Motor neuron (in vitro differentiated cells): ENCODE results near the gene PKN2. TPM values are rescaled to one million over a fixed set of nuclear protein-coding genes. Genes with fewer than 3 reads are reported as not detected.
A peak's percentile ranks its signal among the peaks of the same experiment; 100 is the strongest.

ENCODE experiments used
- ATAC-seq, 8 experiments: fragments of 200-7000 bp; cut with Tn5 transposase; replicated peaks in 6 of 8; 2 replicates each; pipeline ENCODE4 v1.8.0; 2021; ENCODE audit warnings: mild to moderate bottlenecking in 8 of 8, moderate library complexity in 8 of 8
- H3K27ac ChIP-seq, 2 donors: fragments of 250-450 bp; sonication (Bioruptor Pico); 2 replicates each; pipeline ENCODE4 v1.9.0; 2021; ENCODE audit warnings: antibody characterized with exemption in 2 of 2, mild to moderate bottlenecking in 2 of 2, moderate library complexity in 1 of 2
- H3K4me1 ChIP-seq, 2 donors: fragments of 250-450 bp; sonication (Bioruptor Pico); replicated peaks in 1 of 2; 2 replicates each; pipeline ENCODE4 v1.6.1; 2021; ENCODE audit warnings: antibody characterized with exemption in 2 of 2, mild to moderate bottlenecking in 2 of 2, moderate library complexity in 1 of 2
- H3K4me3 ChIP-seq, 5 donors: fragments of 250-450 bp; sonication (Bioruptor Pico); 2 replicates each; pipeline ENCODE4 v1.9.0; 2021; ENCODE audit warnings: antibody characterized with exemption in 5 of 5, mild to moderate bottlenecking in 5 of 5, moderate library complexity in 4 of 5
- WGBS, 10 experiments: fragments of 450-650 bp; shearing (Covaris generic); methylation state at CpG; one replicate each; pipeline ENCODE4 v1.0.0; 2022; 5-methylcytosine and 5-hydroxymethylcytosine counted together
- in situ Hi-C, 9 experiments: fragments of 400-800 bp; cut with MboI; loops; one replicate each; pipeline ENCODE4 v1.15.0; 2021; ENCODE audit warnings: low sequenced_read_pairs in 9 of 9, low pct_unique_long_range_greater_than_20kb in 2 of 9; ENCODE audit not compliant: unreplicated experiment in 9 of 9
- total RNA-seq, 8 experiments: library from RNA; unstranded; fragments of 300-600 nt; gene quantifications; 2 replicates each; pipeline versions ENCODE4 v1.2.3 to v1.2.4, GENCODE V29; 2022

The PKN2 gene
- total RNA-seq, 8 experiments from 2014 or later: 19.9 to 51.5 (median 32.7) TPM

- peak in 3 of 8 experiments; percentile 28 to 56 (median 29) for ATAC-seq
- 40 to 100% (median 74%) methylated on average over 1 to 3 of the region's 3 CpGs; no CpG with 5 or more reads in 2 of the 10 experiments for WGBS, 10 experiments
- in situ Hi-C loops: no loop called here
- Histone ChIP-seq H3K27ac (no peak overlapping the region), H3K4me1 (no peaks in the 10 kb centered on the region), H3K4me3 (no peak overlapping the region)
Observed at GRCh38 chr1:88658419-88658818, 25.7 kb upstream of the PKN2 start.

GRCh38 chr1:88659552-88659951 lies 24.5 kb upstream of the PKN2 start:
- Histone ChIP-seq H3K4me3 (no peak overlapping the region), H3K27ac (no peak overlapping the region), H3K4me1 (no peaks in the 10 kb centered on the region)
- ATAC-seq: no peak
- in situ Hi-C loops: no loop called here

GRCh38 chr1:88661188-88661587 lies 22.9 kb upstream of the PKN2 start:
- Histone ChIP-seq H3K27ac (no peak overlapping the region), H3K4me1 (no peaks in the 10 kb centered on the region), H3K4me3 (no peak overlapping the region)
- in situ Hi-C loops: no loop called here
- WGBS, 10 experiments: 21 to 90% (median 77%) methylated on average over 2 to 4 of the region's 4 CpGs
- no peak for ATAC-seq

GRCh38 chr1:88661951-88662699 lies 21.9 kb upstream of the PKN2 start:
- WGBS, 10 experiments: 0 to 69% (median 30%) methylated on average over 1 to 2 of the region's 2 CpGs
- Histone ChIP-seq H3K4me3 (no peak overlapping the region), H3K4me1 (no peaks in the 10 kb centered on the region), H3K27ac (no peak overlapping the region)
- in situ Hi-C loops: no loop called here
- no peak for ATAC-seq

- WGBS, 10 experiments: 43 to 100% (median 80%) methylated on average over 1 to 2 of the region's 2 CpGs; no CpG with 5 or more reads in 2 of the 10 experiments
- in situ Hi-C loops: no loop called here
- Histone ChIP-seq H3K4me3 (no peak overlapping the region), H3K4me1 (no peaks in the 10 kb centered on the region), H3K27ac (no peak overlapping the region)
- ATAC-seq: no peak
Observed at GRCh38 chr1:88662723-88663122, 21.4 kb upstream of the PKN2 start.

GRCh38 chr1:88668405-88668804 lies 15.7 kb upstream of the PKN2 start:
- Histone ChIP-seq H3K4me3 (no peak overlapping the region), H3K4me1 (no peaks in the 10 kb centered on the region), H3K27ac (no peak overlapping the region)
- in situ Hi-C loops: no loop called here
- ATAC-seq: peak in 4 of 8 experiments; percentile 57 to 93 (median 90)
- WGBS, 10 experiments: 0 to 85% (median 35%) methylated on average over 1 to 3 of the region's 3 CpGs; no CpG with 5 or more reads in 2 of the 10 experiments

- WGBS, 10 experiments: 0 to 100% (median 66%) methylated on average over 1 to 3 of the region's 3 CpGs
- ATAC-seq: no peak
- in situ Hi-C loops: no loop called here
- Histone ChIP-seq H3K4me1 (no peaks in the 10 kb centered on the region), H3K27ac (no peak overlapping the region), H3K4me3 (no peak overlapping the region)
Observed at GRCh38 chr1:88670462-88670861, 13.6 kb upstream of the PKN2 start.

GRCh38 chr1:88673446-88673845 lies 10.6 kb upstream of the PKN2 start:
- no peak for ATAC-seq
- Histone ChIP-seq H3K4me3 (no peak overlapping the region), H3K4me1 (no peaks in the 10 kb centered on the region), H3K27ac (no peak overlapping the region)
- in situ Hi-C loops: no loop called here

GRCh38 chr1:88678405-88678804 lies 5.7 kb upstream of the PKN2 start:
- no peak overlapping the region for H3K4me3 ChIP-seq
- H3K27ac ChIP-seq: no peak overlapping the region
- 73 to 100% (median 91%) methylated on average over 1 to 3 of the region's 3 CpGs; no CpG with 5 or more reads in 2 of the 10 experiments for WGBS, 10 experiments
- H3K4me1 ChIP-seq: peaks cover 0 to 5% of the 10 kb centered on the region in 2 donors
- in situ Hi-C loops: no loop called here
- ATAC-seq: no peak

- in situ Hi-C loops: no loop called here
- H3K27ac ChIP-seq: no peak overlapping the region
- H3K4me1 ChIP-seq: peaks cover 0 to 5% of the 10 kb centered on the region in 2 donors
- no peak for ATAC-seq
- no peak overlapping the region for H3K4me3 ChIP-seq
- WGBS, 10 experiments: 53 to 100% (median 69%) methylated on average over 1 to 3 of the region's 3 CpGs
Observed at GRCh38 chr1:88680471-88680870, 3.6 kb upstream of the PKN2 start.

GRCh38 chr1:88680911-88681622 lies 3.0 kb upstream of the PKN2 start:
- Histone ChIP-seq H3K27ac (no peak overlapping the region), H3K4me3 (no peak overlapping the region), H3K4me1 (peaks cover 0 to 11% of the 10 kb centered on the region in 2 donors)
- 70 to 98% (median 89%) methylated on average over 1 to 3 of the region's 3 CpGs for WGBS, 10 experiments
- in situ Hi-C loops: no loop called here
- ATAC-seq: no peak

- in situ Hi-C loops: no loop called here
- Histone ChIP-seq H3K4me1 (peaks cover 0 to 23% of the 10 kb centered on the region in 2 donors), H3K4me3 (peak overlapping the region; percentile 69 to 89 (median 78)), H3K27ac (peak overlapping the region; percentile 90 to 93)
- WGBS, 10 experiments: 0 to 6% (median 0%) methylated on average over 1 to 4 of the region's 58 CpGs; no CpG with 5 or more reads in 3 of the 10 experiments
- peak; percentile 34 to 68 (median 60) for ATAC-seq
Observed at GRCh38 chr1:88684482-88685258, 597 bp downstream of the PKN2 start.

- Histone ChIP-seq H3K4me3 (peak overlapping the region; percentile 69 to 89 (median 78)), H3K4me1 (peaks cover 0 to 23% of the 10 kb centered on the region in 2 donors), H3K27ac (no peak overlapping the region)
- no peak for ATAC-seq
- 0 to 4% (median 0%) methylated on average over 3 to 7 of the region's 7 CpGs for WGBS, 10 experiments
- in situ Hi-C loops: no loop called here
Observed at GRCh38 chr1:88685259-88685620, 1.2 kb downstream of the PKN2 start.
